Kidney (tissue), 14 donors: ENCODE data around the gene MRPL46. TPM values are rescaled to one million over a fixed set of nuclear protein-coding genes. Genes with fewer than 3 reads are reported as not detected.
A peak's percentile ranks its signal among the peaks of the same experiment; 100 is the strongest.

Source experiments
- DNase-seq, 5 donors: peaks; one replicate each; pipeline ENCODE4 v3.0.0-alpha.2; 2013 to 2020
- FAIRE-seq: peaks from 2 replicates; lab custom pipeline; 2012; peaks lifted over from hg19 to GRCh38; lab: Jason Lieb, UNC
- H3K27ac ChIP-seq, 2 donors: one replicate each; pipeline ENCODE4 v1.7.0; 2013; ENCODE audit warnings: low read depth in 2 of 2, low read length in 2 of 2, inconsistent platforms in 1 of 2
- H3K27me3 ChIP-seq: one replicate; pipeline ENCODE4 v1.7.1; 2013; ENCODE audit warnings: low read length, inconsistent platforms; ENCODE audit not compliant: control insufficient read depth, insufficient read depth
- H3K36me3 ChIP-seq, 3 donors: one replicate each; pipeline versions ENCODE4 v1.7.0 to v1.7.1; 2013; ENCODE audit warnings: low read length in 3 of 3, control low read depth in 1 of 3, inconsistent platforms in 1 of 3; ENCODE audit not compliant: insufficient read depth in 3 of 3, control insufficient read depth in 2 of 3
- H3K4me1 ChIP-seq, 3 donors: one replicate each; pipeline versions ENCODE4 v1.7.0 to v1.7.1; 2013; ENCODE audit warnings: low read length in 3 of 3, inconsistent platforms in 1 of 3, low read depth in 1 of 3; ENCODE audit not compliant: control insufficient read depth in 2 of 3, insufficient read depth in 2 of 3
- H3K4me3 ChIP-seq, 3 donors: one replicate each; pipeline versions ENCODE4 v1.7.0 to v1.8.1; 2013; ENCODE audit warnings: low read length in 3 of 3, control low read depth in 1 of 3, inconsistent platforms in 1 of 3
- H3K9ac ChIP-seq, 3 donors: one replicate each; pipeline versions ENCODE4 v1.7.0 to v1.7.1; 2013; ENCODE audit warnings: low read length in 3 of 3, control low read depth in 1 of 3, inconsistent platforms in 1 of 3
- H3K9me3 ChIP-seq, 3 donors: one replicate each; pipeline versions ENCODE4 v1.7.0 to v1.7.1; 2013; ENCODE audit warnings: low read length in 3 of 3, control low read depth in 1 of 3, inconsistent platforms in 1 of 3; ENCODE audit not compliant: control insufficient read depth in 2 of 3, insufficient read depth in 1 of 3
- CTCF ChIP-seq: IDR thresholded peaks from 3 replicates; pipeline ENCODE4 v1.5.1; 2012; ENCODE audit warnings: mild to moderate bottlenecking, moderate library complexity, borderline replicate concordance; ENCODE audit not compliant: insufficient read depth; ENCODE audit errors: extremely low read depth
- intact Hi-C: fragments of 100-400 bp; cut with DNase I; formaldehyde crosslinking; loops from one replicate; pipeline ENCODE4 v1.11.1; 2022
- polyA plus RNA-seq: library from polyadenylated mRNA; stranded (reverse); fragments of 350-450 nt; fragmentation: Illumina TruSeq; extraction: RNeasy Lipid Tissue Mini Kit (QIAGEN cat#74804); gene quantifications from one replicate; pipeline ENCODE4 v1.2.3, GENCODE V29; 2014; ENCODE audit warnings: low read depth, low replicate concordance; ENCODE audit not compliant: insufficient read depth
- total RNA-seq: library from RNA; stranded (reverse); fragmentation: NEBNext Ultra II Directional; extraction: Animal tissue kit (Norgen Biotek cat#: 25700); gene quantifications from one replicate; pipeline ENCODE4 v1.2.1, GENCODE V29; 2021
- donor health status: control.
- donor health status: control.
- donor health status: control.
- donor health status: control.
- donor health status: control.
- donor health status: DM: yes; HTN: yes; CAD: no.
- donor health status: Normal renal cell carcinoma (clear cell type).

Gene MRPL46
- total and polyA plus RNA-seq, 2 donors from 2014 or later = 24.7 to 73.4 TPM

DNA sequence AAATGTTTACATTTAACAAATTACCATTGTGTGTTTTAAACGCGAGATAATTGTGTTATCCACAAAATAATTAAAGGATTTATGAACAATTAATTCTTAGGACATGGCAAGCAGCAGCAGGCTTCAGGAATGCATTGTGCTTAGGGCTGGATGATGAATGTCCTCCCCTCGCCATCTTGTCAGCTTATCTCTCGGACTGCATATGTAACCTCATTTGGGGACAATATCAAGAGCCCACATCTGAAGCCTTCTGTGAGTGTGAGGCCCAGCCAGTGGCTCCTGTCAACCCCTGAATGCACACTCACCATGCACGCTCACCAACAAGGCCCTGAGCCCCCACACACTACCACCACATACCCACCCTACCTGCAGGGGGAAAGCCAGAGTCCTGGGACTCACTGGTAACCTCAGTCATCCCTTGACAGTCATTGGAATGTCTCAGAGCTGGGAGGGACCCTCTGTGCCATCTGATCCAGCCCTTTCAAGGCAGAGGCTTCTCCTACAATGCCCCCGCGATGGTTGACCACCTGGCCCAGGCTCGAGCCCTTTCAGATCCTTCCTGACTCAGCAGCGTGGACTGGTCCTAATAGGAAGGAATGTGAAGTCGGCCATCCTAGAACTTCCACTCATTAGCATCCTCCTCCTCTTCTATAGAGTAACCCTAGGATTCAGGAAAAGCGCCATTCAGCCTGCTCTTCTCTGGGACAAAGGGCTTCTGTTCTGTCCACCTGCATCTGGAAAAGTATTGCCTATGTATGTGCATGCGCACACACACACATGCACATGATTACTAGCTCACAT is 38.2 kb downstream of the MRPL46 start:
- no peak for FAIRE-seq
- Histone ChIP-seq H3K4me3 (no peak overlapping the region), H3K36me3 (no peaks in the 10 kb centered on the region), H3K4me1 (no peaks in the 10 kb centered on the region), H3K9me3 (no peaks in the 10 kb centered on the region), H3K27ac (no peak overlapping the region), H3K27me3 (no peaks in the 10 kb centered on the region), H3K9ac (no peak overlapping the region)
- TF ChIP-seq CTCF = no peak
- intact Hi-C loops = no loop called here
- DNase-seq = peak in 1 of 5 donors; percentile 6

DNA sequence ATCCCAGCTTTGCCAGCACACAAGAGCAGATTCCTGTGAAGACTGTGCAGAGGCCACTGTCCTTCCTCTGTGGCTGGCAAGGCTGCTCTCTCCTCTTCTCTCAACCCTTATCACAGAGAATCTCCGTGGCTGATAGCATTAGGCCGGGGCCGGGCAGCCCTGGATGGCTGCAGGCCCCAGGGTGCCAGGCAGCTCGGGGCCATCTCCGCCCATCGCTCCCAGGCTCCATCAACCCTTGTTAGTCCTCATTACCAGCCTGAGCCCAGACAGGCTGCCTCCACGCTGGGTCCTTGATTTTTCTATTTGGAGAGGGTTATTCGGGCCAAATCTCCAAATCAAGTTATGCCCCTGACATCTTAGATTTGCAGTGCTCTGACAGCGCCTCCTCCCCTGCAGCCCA is 39.1 kb downstream of the MRPL46 start:
- no peak for FAIRE-seq

DNA sequence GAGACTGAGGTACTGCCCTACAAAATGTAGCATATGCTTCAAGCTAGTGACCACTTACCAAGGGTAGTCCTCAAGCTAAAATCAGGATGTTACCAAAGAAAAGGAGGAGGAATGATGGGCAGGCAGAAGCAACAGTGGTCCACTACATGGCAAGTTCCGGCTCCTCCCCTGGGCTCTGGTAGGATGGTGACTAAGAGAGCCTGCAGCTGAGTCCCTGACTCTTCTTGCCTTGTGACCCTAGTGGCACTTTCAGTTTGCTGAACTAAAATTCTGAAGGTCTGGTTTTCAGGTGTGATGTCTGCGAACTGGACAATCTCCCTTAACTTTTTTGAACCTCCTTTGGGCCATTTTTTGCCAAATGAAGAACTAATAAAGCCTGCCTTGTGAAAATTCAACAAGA is 40.9 kb downstream of the MRPL46 start:
- Histone ChIP-seq H3K27ac (no peak overlapping the region), H3K4me3 (no peak overlapping the region), H3K36me3 (no peaks in the 10 kb centered on the region), H3K9ac (no peak overlapping the region), H3K9me3 (no peaks in the 10 kb centered on the region), H3K27me3 (no peaks in the 10 kb centered on the region), H3K4me1 (no peaks in the 10 kb centered on the region)
- no peak for TF ChIP-seq CTCF
- intact Hi-C loops = no loop called here
- FAIRE-seq = no peak
- no peak for DNase-seq

More for the DNA sequence above, 39.1 kb downstream of the MRPL46 start:
- H3K36me3 ChIP-seq = no peaks in the 10 kb centered on the region
- no peaks in the 10 kb centered on the region for H3K9me3 ChIP-seq
- no peaks in the 10 kb centered on the region for H3K27me3 ChIP-seq
- intact Hi-C loops = no loop called here
- no peak for DNase-seq
- no peaks in the 10 kb centered on the region for H3K4me1 ChIP-seq
- no peak overlapping the region for H3K4me3 ChIP-seq
- H3K9ac ChIP-seq = no peak overlapping the region
- H3K27ac ChIP-seq = no peak overlapping the region
- TF ChIP-seq CTCF = no peak
